Measurements from ENCODE around the gene S1PR3.

S1PR3 gene

DNA sequence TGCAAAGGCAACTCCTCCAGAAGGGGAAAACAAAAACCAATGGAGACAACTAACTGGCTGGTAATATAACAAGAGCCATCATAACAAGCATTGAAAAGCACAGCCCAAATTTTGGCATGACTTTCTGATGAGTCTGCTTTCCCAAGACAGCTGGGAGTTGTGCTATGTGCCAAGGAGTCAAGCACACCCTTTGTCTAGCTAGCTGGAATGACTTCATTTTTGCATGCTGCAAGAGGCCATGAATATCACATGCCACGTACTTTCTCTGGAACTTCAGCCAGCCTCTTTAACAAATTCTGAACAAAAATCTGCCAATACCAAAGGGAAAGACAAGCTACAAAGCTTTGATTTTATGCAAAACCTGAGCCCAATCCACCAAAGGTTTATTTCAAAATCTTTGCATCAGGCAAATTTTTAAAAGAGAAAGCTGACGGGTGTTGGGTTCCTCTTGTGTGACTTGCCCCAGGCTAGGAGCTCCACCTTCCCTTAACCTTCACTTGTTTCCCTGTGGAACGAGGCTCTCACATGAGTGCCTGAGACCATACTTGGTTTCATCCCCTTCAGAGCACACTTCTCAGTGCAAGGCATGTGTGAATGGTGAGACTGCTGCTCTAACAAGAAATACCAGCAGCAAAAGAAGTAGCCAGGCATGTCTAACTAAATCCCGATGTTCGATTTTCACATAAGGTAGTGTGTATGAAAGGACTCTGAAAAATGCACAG lies 47.3 kb downstream of the S1PR3 start:
- DNase-seq (ENCODE audit: low read depth), result no peak

DNA sequence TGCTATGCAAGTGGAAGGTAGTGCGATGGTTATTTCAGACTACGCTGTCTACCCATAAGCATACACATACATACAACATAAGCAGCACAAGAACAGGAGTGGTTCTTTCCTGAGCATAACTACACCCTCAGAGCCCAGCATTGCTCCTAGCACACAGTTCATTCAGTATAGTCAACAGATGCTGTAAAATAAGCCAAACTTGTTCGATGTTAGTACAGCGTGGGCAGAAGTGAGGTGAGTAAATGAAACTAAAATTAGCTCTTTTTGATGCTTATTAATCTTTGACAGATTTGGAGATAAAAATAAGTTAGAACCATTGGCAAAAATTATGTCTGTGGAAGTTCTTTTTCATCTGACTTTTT lies 47.8 kb downstream of the S1PR3 start:
- DNase-seq (ENCODE audit: low read depth), result no peak

- DNase-seq (ENCODE audit: low read depth), result no peak
Measured at GRCh38 chr9:89039664-89040063, 48.4 kb downstream of the S1PR3 start.

GRCh38 chr9:89042984-89043383 lies 51.7 kb downstream of the S1PR3 start:
- no peak for DNase-seq (ENCODE audit: low read depth)

- no peak for DNase-seq (ENCODE audit: low read depth)
Measured at GRCh38 chr9:89044104-89044503, 52.8 kb downstream of the S1PR3 start.

DNA sequence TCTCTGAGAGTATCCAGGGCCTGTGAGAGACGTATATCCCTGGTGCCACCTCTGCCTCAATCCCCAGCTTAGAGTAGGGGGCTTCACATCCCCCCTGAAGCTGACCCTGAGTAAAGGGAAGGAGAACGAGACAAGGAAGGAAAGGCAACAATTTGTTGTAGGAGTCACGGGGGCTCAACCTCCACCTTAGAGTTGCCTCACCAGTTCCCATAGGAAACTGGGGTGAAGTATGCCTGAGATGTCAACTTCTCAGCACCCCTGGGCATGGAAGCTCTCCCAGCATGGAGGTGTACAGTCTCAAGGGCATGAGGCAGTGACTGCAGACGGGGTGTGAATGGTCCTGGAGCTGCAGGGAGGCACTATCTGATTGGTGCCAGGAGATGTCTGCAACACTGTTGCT lies 53.6 kb downstream of the S1PR3 start:
- no peak for DNase-seq (ENCODE audit: low read depth)

DNA sequence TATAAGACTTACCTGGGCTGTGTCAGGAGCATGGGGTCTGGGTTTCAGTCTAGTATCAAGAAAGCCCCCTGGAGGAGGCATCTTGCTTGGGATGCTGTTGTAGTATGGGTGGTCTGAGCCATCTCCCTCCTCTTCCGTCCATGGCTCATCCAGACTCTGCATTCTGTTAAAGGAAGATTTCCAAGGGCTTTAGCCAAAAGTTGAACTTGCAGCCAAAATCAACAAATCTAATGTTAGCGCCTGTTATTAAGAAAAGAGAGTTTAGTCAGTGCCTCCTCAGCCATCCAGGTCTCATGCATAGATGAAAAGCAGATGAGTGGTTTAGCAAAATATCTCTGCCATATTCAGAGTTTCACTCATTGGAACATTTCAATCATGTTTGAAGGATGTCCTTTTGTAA lies 55.6 kb downstream of the S1PR3 start:
- DNase-seq (ENCODE audit: low read depth), result no peak

DNA sequence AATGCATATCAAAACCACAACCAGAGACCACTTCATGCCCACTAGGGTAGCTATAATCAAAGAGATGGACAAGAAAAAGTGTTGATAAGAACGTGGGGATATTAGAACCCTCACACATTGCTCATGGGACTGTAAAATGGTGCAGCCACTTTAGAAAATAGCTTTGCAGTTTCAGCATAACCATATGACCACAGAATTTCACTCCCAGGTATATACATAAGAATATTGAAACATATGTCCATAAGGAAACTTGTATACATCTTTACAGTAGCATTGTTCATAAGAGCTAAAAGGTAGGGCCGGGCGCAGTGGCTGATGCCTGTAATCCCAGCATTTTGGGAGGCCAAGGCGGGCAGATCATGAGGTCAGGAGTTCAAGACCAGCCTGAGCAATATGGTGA lies 56.4 kb downstream of the S1PR3 start:
- no peak for DNase-seq (ENCODE audit: low read depth)

- no peak for DNase-seq (ENCODE audit: low read depth)
Measured at GRCh38 chr9:89048616-89049015, 57.3 kb downstream of the S1PR3 start.

- no peak for DNase-seq (ENCODE audit: low read depth)
Measured at GRCh38 chr9:89049646-89050045, 58.4 kb downstream of the S1PR3 start.

- DNase-seq (ENCODE audit: low read depth), result no peak
Measured at GRCh38 chr9:89051421-89052025, 60.3 kb downstream of the S1PR3 start.

GRCh38 chr9:89052470-89053097 lies 61.3 kb downstream of the S1PR3 start:
- DNase-seq (ENCODE audit: low read depth), result no peak

- DNase-seq (ENCODE audit: low read depth), result no peak
Measured at GRCh38 chr9:89053301-89053700, 62.0 kb downstream of the S1PR3 start.

Data from HS-27A (cell line).